Measurements from ENCODE around the gene NAT8L. TPM values are rescaled to one million over a fixed set of nuclear protein-coding genes. Genes with fewer than 3 reads are reported as not detected.
A peak's percentile ranks its signal among the peaks of the same experiment; 100 is the strongest.

NAT8L gene
- total and polyA plus RNA-seq, 8 donors: 0.31 to 0.73 (median 0.50) TPM; not detected in 4

DNA sequence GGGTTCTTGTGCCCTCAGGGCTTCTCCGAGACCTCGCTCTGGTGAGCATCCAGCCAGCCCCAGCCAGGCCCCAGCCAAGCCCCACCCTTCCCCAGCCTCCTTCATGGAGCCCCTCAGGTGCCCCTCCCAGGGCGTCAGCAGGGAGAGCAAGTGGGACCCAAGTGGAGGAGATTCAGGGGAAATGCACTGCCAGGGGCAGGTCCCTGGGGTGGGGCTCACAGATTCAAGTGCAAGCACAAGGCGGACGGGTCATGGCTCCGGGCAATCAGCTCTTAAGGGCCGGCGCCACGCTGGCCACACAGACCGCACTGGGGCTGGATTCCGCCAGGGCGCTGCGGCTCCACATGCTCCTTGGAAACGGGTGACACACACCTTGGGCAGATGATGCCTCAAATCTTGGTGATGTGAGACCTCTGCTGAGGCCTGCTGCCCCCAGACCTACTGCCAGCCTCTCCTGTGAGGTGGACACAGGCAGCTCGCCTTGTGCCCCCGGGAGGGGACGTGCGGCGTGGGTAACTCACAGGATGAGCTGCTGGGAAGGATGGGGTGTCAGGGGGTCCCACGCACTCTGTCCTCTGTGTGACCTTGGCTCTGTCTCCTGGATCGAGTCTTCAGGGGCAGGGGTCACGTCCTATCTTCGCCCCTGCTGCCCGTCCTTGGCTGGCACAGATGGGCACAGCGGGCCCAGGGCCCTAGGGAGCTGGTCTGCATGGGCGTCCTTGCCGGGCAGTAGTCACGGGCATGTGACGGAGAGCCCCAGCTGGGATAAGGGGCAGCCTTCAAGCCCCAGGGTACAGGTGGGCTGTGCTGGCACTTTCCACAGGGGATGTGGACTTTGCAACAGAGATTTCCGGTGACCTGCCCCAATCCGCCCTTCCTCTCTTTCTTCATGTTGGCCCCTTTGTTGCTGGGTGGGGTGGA lies 17.1 kb downstream of the NAT8L start:
- DNase-seq: peak in 1 of 2 donors; percentile 39
- no peaks in the 10 kb centered on the region for H3K4me1 ChIP-seq
- H3K36me3 ChIP-seq: no peaks in the 10 kb centered on the region
- H3K27me3 ChIP-seq: peaks cover 0 to 3% (median 0%) of the 10 kb centered on the region in 3 donors
- H3K9me3 ChIP-seq: no peaks in the 10 kb centered on the region
- H3K27ac ChIP-seq: no peak overlapping the region
- no peak for TF ChIP-seq EP300 (IDR thresholded peaks at IDR 0.05)
- no peak for TF ChIP-seq POLR2A (IDR thresholded peaks at IDR 0.05)
- TF ChIP-seq POLR2AphosphoS5 (IDR thresholded peaks at IDR 0.05): no peak
- TF ChIP-seq, protein P1, sequence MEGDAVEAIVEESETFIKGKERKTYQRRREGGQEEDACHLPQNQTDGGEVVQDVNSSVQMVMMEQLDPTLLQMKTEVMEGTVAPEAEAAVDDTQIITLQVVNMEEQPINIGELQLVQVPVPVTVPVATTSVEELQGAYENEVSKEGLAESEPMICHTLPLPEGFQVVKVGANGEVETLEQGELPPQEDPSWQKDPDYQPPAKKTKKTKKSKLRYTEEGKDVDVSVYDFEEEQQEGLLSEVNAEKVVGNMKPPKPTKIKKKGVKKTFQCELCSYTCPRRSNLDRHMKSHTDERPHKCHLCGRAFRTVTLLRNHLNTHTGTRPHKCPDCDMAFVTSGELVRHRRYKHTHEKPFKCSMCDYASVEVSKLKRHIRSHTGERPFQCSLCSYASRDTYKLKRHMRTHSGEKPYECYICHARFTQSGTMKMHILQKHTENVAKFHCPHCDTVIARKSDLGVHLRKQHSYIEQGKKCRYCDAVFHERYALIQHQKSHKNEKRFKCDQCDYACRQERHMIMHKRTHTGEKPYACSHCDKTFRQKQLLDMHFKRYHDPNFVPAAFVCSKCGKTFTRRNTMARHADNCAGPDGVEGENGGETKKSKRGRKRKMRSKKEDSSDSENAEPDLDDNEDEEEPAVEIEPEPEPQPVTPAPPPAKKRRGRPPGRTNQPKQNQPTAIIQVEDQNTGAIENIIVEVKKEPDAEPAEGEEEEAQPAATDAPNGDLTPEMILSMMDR (IDR thresholded peaks at IDR 0.05): no peak
- intact Hi-C loops (cut with DNase I; ENCODE audit: low total_unique reads): no loop called here
- 90 to 91% (median 91%) methylated on average over 16 to 31 of the region's 31 CpGs for WGBS, 5 donors
- no peak overlapping the region for H3K4me3 ChIP-seq

DNA sequence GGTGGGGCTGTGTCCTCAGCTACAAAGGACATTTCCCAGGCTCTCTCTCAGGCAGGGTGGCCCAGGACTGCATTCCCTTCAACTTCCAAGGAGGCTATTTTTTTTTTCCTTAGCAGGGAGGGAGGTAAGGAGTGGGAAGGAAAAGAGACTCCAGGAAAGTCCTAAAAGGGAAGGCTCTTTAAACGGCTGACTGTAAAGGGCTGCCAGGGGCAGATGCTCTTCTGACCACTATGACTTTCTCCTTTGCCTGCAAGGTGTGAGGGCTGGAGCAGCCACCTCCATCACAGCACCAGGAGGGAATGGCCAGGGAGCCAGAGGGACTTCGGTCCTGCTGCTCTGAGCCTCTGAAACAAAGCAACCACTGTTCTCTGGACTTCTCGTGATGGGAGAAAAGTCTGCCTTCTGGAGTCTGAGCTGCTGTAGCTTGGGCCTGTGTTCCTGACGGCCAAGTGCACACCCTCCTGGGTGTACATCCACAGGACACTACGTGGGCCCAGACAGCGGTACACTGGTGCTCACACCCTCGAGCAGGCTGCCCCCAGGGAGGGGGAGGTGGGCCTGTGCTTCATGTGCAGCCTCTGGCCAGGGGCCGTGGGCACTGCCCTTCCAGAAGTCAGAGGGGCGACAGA lies 17.9 kb downstream of the NAT8L start:
- no peaks in the 10 kb centered on the region for H3K9me3 ChIP-seq
- 66 to 83% (median 73%) methylated on average over 9 of the region's 9 CpGs for WGBS, 5 donors
- DNase-seq: no peak
- no peaks in the 10 kb centered on the region for H3K36me3 ChIP-seq
- no peaks in the 10 kb centered on the region for H3K27me3 ChIP-seq
- no peaks in the 10 kb centered on the region for H3K4me1 ChIP-seq
- intact Hi-C loops (cut with DNase I; ENCODE audit: low total_unique reads): no loop called here
- TF ChIP-seq POLR2AphosphoS5 (IDR thresholded peaks at IDR 0.05) (no peak), EP300 (IDR thresholded peaks at IDR 0.05) (no peak), POLR2A (IDR thresholded peaks at IDR 0.05) (no peak)
- TF ChIP-seq, protein P1 (IDR thresholded peaks at IDR 0.05): no peak
- H3K27ac ChIP-seq: no peak overlapping the region
- no peak overlapping the region for H3K4me3 ChIP-seq

DNA sequence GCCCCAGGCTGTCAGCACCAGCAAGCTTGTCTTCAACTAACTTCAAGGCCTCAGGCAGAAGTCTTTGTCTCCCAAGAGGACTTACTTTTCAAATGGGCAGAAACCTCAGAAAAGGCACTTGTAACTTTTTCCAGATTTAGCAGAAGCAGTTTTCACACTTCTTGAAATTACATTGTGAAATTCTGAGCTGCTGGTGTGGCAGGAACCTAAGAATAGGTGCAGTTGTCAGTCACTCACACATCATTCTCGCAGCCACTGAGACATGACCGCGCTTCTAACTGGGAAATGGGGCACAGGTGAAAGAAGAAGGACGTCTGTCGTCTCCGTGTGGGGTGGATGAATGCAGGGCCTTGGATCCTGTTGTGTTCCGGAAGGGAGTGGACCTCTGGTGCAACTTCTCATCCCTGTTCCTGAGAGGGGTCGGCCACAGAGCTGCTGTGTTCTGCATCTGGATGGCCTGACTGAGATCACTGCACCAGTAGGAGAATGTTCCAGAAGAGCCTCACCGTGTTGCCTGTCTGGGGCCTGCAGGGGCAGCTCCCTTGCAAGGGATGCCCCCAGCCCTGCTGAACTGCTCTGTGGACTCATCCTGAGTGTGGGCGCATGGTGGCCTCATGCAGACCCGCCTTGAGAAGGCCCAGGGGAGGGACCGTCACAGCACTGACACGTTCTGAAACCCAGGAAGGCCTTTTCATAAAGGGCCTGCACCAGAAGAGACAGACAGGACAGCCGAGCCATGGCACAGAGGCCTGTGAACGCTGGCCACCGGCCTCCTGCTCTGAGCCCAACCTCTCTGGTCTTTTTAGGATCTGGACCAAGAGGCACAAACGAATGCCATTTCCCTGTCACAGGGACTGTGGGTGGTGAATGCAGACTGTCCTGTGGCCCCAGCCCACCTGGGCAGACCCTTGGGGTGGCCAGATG lies 18.7 kb downstream of the NAT8L start:
- no peak overlapping the region for H3K4me3 ChIP-seq
- intact Hi-C loops (cut with DNase I; ENCODE audit: low total_unique reads): no loop called here
- no peak overlapping the region for H3K27ac ChIP-seq
- no peak for DNase-seq
- 86 to 93% (median 88%) methylated on average over 12 to 17 of the region's 17 CpGs for WGBS, 5 donors
- no peaks in the 10 kb centered on the region for H3K36me3 ChIP-seq
- TF ChIP-seq EP300 (IDR thresholded peaks at IDR 0.05): no peak
- TF ChIP-seq, protein P1 (IDR thresholded peaks at IDR 0.05): no peak
- no peak for TF ChIP-seq POLR2A (IDR thresholded peaks at IDR 0.05)
- TF ChIP-seq POLR2AphosphoS5 (IDR thresholded peaks at IDR 0.05): no peak
- H3K27me3 ChIP-seq: no peaks in the 10 kb centered on the region
- H3K4me1 ChIP-seq: no peaks in the 10 kb centered on the region
- H3K9me3 ChIP-seq: no peaks in the 10 kb centered on the region

DNA sequence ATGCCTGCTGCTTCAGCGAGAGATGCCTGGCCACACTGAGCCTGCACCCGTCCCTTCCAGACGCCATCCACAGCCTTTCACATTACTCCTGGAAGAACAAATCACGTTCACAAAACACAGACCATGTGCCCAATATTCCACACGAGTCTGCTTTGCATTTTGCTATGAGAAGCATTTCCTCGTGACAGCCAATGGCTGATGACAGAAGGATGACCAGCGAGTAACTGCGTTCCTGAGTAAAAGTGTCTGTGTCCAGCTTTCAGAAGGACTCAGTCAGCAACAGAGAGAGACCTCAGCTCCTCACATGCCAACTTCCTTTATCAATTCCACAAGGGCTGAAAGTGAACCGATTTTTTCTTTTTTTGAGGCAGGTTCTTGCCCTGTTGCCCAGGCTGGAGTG lies 19.5 kb downstream of the NAT8L start:
- TF ChIP-seq, protein P1 (IDR thresholded peaks at IDR 0.05): no peak
- no peak for TF ChIP-seq POLR2A (IDR thresholded peaks at IDR 0.05)
- TF ChIP-seq POLR2AphosphoS5 (IDR thresholded peaks at IDR 0.05): no peak
- no peak for TF ChIP-seq EP300 (IDR thresholded peaks at IDR 0.05)
- no peak overlapping the region for H3K27ac ChIP-seq
- WGBS, 5 donors: 69 to 81% (median 80%) methylated on average over 9 of the region's 9 CpGs
- H3K4me3 ChIP-seq: no peak overlapping the region
- no peaks in the 10 kb centered on the region for H3K4me1 ChIP-seq
- no peak for DNase-seq
- intact Hi-C loops (cut with DNase I; ENCODE audit: low total_unique reads): no loop called here
- H3K27me3 ChIP-seq: no peaks in the 10 kb centered on the region
- H3K9me3 ChIP-seq: no peaks in the 10 kb centered on the region
- no peaks in the 10 kb centered on the region for H3K36me3 ChIP-seq
